CD4-positive, CD25-positive, alpha-beta regulatory T cell (primary cell): ENCODE results near the gene APOA5. TPM values are rescaled to one million over a fixed set of nuclear protein-coding genes. Genes with fewer than 3 reads are reported as not detected.

Experiments
- ATAC-seq, 2 donors: fragments of 150-1000 bp; cut with Tn5 transposase; one replicate each; pipeline ENCODE4 v1.10.0; 2021; ENCODE audit warnings: low read depth in 2 of 2, moderate number of reproducible peaks in 2 of 2, moderate library complexity in 1 of 2
- DNase-seq, 3 donors: peaks; one replicate each; pipeline versions ENCODE4 v3.0.0 to v3.0.0-alpha.2; 2012 to 2022; ENCODE audit warnings: mixed read lengths in 1 of 3
- H3K27ac ChIP-seq: one replicate; pipeline ENCODE4 v1.7.0; 2013; ENCODE audit warnings: mild to moderate bottlenecking, low read length; ENCODE audit not compliant: insufficient read depth, poor library complexity, severe bottlenecking
- H3K27me3 ChIP-seq: one replicate; pipeline ENCODE4 v1.7.0; 2013; ENCODE audit warnings: low read length; ENCODE audit not compliant: control insufficient read depth, insufficient read depth
- H3K36me3 ChIP-seq: one replicate; pipeline ENCODE4 v1.7.0; 2013; ENCODE audit warnings: mild to moderate bottlenecking, low read length, moderate library complexity; ENCODE audit not compliant: control insufficient read depth, insufficient read depth
- H3K4me1 ChIP-seq: 2 replicates; pipeline ENCODE4 v1.7.0; 2013; ENCODE audit warnings: mild to moderate bottlenecking, low read length; ENCODE audit not compliant: insufficient read depth, control insufficient read depth, poor library complexity, severe bottlenecking
- H3K4me3 ChIP-seq: one replicate; pipeline ENCODE4 v1.7.0; 2013; ENCODE audit warnings: low read depth, mild to moderate bottlenecking, low read length, moderate library complexity
- H3K9me3 ChIP-seq, 2 experiments: 1 replicate in 1 of 2; 2 replicates in 1 of 2; pipeline ENCODE4 v1.7.0; 2013; ENCODE audit warnings: low read length in 2 of 2, mild to moderate bottlenecking in 1 of 2, moderate library complexity in 1 of 2; ENCODE audit not compliant: control insufficient read depth in 2 of 2
- H3K27ac Mint-ChIP-seq, 3 donors: one replicate each; pipeline ENCODE4 v1.8.0; 2020 to 2022; ENCODE audit warnings: mild to moderate bottlenecking in 3 of 3, mixed read lengths in 3 of 3, moderate library complexity in 2 of 3
- H3K27me3 Mint-ChIP-seq: one replicate; pipeline ENCODE4 v1.8.0; 2022; ENCODE audit warnings: mild to moderate bottlenecking, mixed read lengths
- H3K36me3 Mint-ChIP-seq: one replicate; pipeline ENCODE4 v1.8.0; 2020; ENCODE audit warnings: mixed read lengths
- H3K4me1 Mint-ChIP-seq, 4 donors: one replicate each; pipeline ENCODE4 v1.8.0; 2020 to 2022; ENCODE audit warnings: mixed read lengths in 4 of 4, mild to moderate bottlenecking in 1 of 4
- H3K4me3 Mint-ChIP-seq, 4 donors: one replicate each; pipeline ENCODE4 v1.8.0; 2020 to 2022; ENCODE audit warnings: mild to moderate bottlenecking in 4 of 4, mixed read lengths in 4 of 4, moderate library complexity in 3 of 4
- H3K9me3 Mint-ChIP-seq, 7 donors: one replicate each; pipeline ENCODE4 v1.8.0; 2020 to 2022; ENCODE audit warnings: mixed read lengths in 7 of 7, mild to moderate bottlenecking in 3 of 7, moderate library complexity in 2 of 7
- polyA plus RNA-seq, 4 donors: library from polyadenylated mRNA; unstranded; fragments of 300-500 nt; fragmentation: Illumina TruSeq; gene quantifications; one replicate each; pipeline ENCODE4 v1.2.3, GENCODE V29; 2021
- total RNA-seq: library from RNA; stranded (reverse); gene quantifications from one replicate; pipeline ENCODE4 v1.2.3, GENCODE V29; 2022

APOA5 gene
- total and polyA plus RNA-seq, 5 donors from 2014 or later = not detected

GRCh38 chr11:116825854-116826750 lies 34.4 kb upstream of the APOA5 start:
- no peak for ATAC-seq
- Mint-ChIP-seq H3K4me1 (no peaks in the 10 kb centered on the region), H3K9me3 (no peaks in the 10 kb centered on the region), H3K27ac (no peak overlapping the region), H3K27me3 (no peaks in the 10 kb centered on the region), H3K36me3 (no peaks in the 10 kb centered on the region), H3K4me3 (no peak overlapping the region)
- H3K4me3 ChIP-seq = no peak overlapping the region
- no peaks in the 10 kb centered on the region for H3K4me1 ChIP-seq
- no peak for DNase-seq
- H3K27me3 ChIP-seq = no peaks in the 10 kb centered on the region
- H3K9me3 ChIP-seq = no peaks in the 10 kb centered on the region
- no peak overlapping the region for H3K27ac ChIP-seq
- no peaks in the 10 kb centered on the region for H3K36me3 ChIP-seq

GRCh38 chr11:116825434-116825833 lies 33.8 kb upstream of the APOA5 start:
- H3K36me3 Mint-ChIP-seq = no peaks in the 10 kb centered on the region
- H3K4me3 Mint-ChIP-seq = no peak overlapping the region
- no peaks in the 10 kb centered on the region for H3K27me3 Mint-ChIP-seq

GRCh38 chr11:116823031-116823843 lies 31.6 kb upstream of the APOA5 start, which contains the start of gene APOA4:
Gene APOA4, minus strand, starts transcription at chr11:116823304. Its CDS starts 113 bp downstream, at chr11:116823191.
- peak within 1 kb of the TSS in 1 of 3 donors; percentile 17 for H3K27ac Mint-ChIP-seq
- H3K9me3 ChIP-seq = no peaks in the 10 kb centered on the region
- no peaks in the 10 kb centered on the region for H3K27me3 ChIP-seq
- H3K4me1 Mint-ChIP-seq = no peaks in the 10 kb centered on the region
- H3K27me3 Mint-ChIP-seq = no peaks in the 10 kb centered on the region
- H3K36me3 ChIP-seq = no peaks in the 10 kb centered on the region
- no peak within 1 kb of the TSS for H3K4me3 ChIP-seq
- no peak within 1 kb of the TSS for H3K27ac ChIP-seq
- H3K9me3 Mint-ChIP-seq = no peaks in the 10 kb centered on the region
- H3K4me1 ChIP-seq = no peaks in the 10 kb centered on the region
- DNase-seq (no peak), ATAC-seq (no peak)
- H3K4me3 Mint-ChIP-seq = no peak within 1 kb of the TSS
- H3K36me3 Mint-ChIP-seq = no peaks in the 10 kb centered on the region

More at GRCh38 chr11:116825434-116825833, 33.8 kb upstream of the APOA5 start:
- Histone ChIP-seq H3K9me3 (no peaks in the 10 kb centered on the region), H3K36me3 (no peaks in the 10 kb centered on the region), H3K4me1 (no peaks in the 10 kb centered on the region), H3K27me3 (no peaks in the 10 kb centered on the region), H3K27ac (no peak overlapping the region), H3K4me3 (no peak overlapping the region)
- H3K27ac Mint-ChIP-seq = no peak overlapping the region
- DNase-seq = no peak
- no peaks in the 10 kb centered on the region for H3K9me3 Mint-ChIP-seq
- no peaks in the 10 kb centered on the region for H3K4me1 Mint-ChIP-seq
- no peak for ATAC-seq

- no peaks in the 10 kb centered on the region for H3K4me1 Mint-ChIP-seq
- H3K27me3 ChIP-seq = no peaks in the 10 kb centered on the region
- no peaks in the 10 kb centered on the region for H3K4me1 ChIP-seq
- no peaks in the 10 kb centered on the region for H3K9me3 ChIP-seq
- H3K9me3 Mint-ChIP-seq = no peaks in the 10 kb centered on the region
- DNase-seq (no peak), ATAC-seq (no peak)
- no peak overlapping the region for H3K27ac Mint-ChIP-seq
- no peak overlapping the region for H3K27ac ChIP-seq
- no peak overlapping the region for H3K4me3 Mint-ChIP-seq
- no peaks in the 10 kb centered on the region for H3K36me3 Mint-ChIP-seq
- H3K36me3 ChIP-seq = no peaks in the 10 kb centered on the region
- H3K27me3 Mint-ChIP-seq = no peaks in the 10 kb centered on the region
- no peak overlapping the region for H3K4me3 ChIP-seq
These were observed 30.9 kb upstream of the APOA5 start for GRCh38 chr11:116822575-116822974.

- no peaks in the 10 kb centered on the region for H3K36me3 Mint-ChIP-seq
These were observed 29.6 kb upstream of the APOA5 start for GRCh38 chr11:116821050-116821918.

GRCh38 chr11:116819049-116819448 lies 27.4 kb upstream of the APOA5 start:
- H3K27ac ChIP-seq = no peak overlapping the region
- no peaks in the 10 kb centered on the region for H3K36me3 Mint-ChIP-seq
- no peaks in the 10 kb centered on the region for H3K27me3 ChIP-seq
- no peak overlapping the region for H3K27ac Mint-ChIP-seq
- ATAC-seq (no peak), DNase-seq (no peak)
- H3K4me3 Mint-ChIP-seq = no peak overlapping the region
- H3K36me3 ChIP-seq = no peaks in the 10 kb centered on the region
- no peaks in the 10 kb centered on the region for H3K9me3 Mint-ChIP-seq
- no peaks in the 10 kb centered on the region for H3K27me3 Mint-ChIP-seq
- no peaks in the 10 kb centered on the region for H3K4me1 ChIP-seq
- H3K4me1 Mint-ChIP-seq = no peaks in the 10 kb centered on the region
- no peaks in the 10 kb centered on the region for H3K9me3 ChIP-seq
- no peak overlapping the region for H3K4me3 ChIP-seq

More at GRCh38 chr11:116821050-116821918, 29.6 kb upstream of the APOA5 start:
- Histone ChIP-seq H3K4me3 (no peak overlapping the region), H3K4me1 (no peaks in the 10 kb centered on the region), H3K27ac (no peak overlapping the region), H3K36me3 (no peaks in the 10 kb centered on the region), H3K27me3 (no peaks in the 10 kb centered on the region), H3K9me3 (no peaks in the 10 kb centered on the region)
- ATAC-seq (no peak), DNase-seq (no peak)
- no peaks in the 10 kb centered on the region for H3K27me3 Mint-ChIP-seq
- no peak overlapping the region for H3K27ac Mint-ChIP-seq
- no peaks in the 10 kb centered on the region for H3K4me1 Mint-ChIP-seq
- H3K4me3 Mint-ChIP-seq = no peak overlapping the region
- H3K9me3 Mint-ChIP-seq = no peaks in the 10 kb centered on the region

- Mint-ChIP-seq H3K4me1 (no peaks in the 10 kb centered on the region), H3K27ac (no peak overlapping the region), H3K27me3 (no peaks in the 10 kb centered on the region), H3K36me3 (no peaks in the 10 kb centered on the region), H3K9me3 (peaks cover 0 to 1% (median 0%) of the 10 kb centered on the region in 7 donors), H3K4me3 (no peak overlapping the region)
- no peaks in the 10 kb centered on the region for H3K4me1 ChIP-seq
- no peaks in the 10 kb centered on the region for H3K36me3 ChIP-seq
- H3K4me3 ChIP-seq = no peak overlapping the region
- ATAC-seq = no peak
- H3K9me3 ChIP-seq = no peaks in the 10 kb centered on the region
- H3K27ac ChIP-seq = no peak overlapping the region
- H3K27me3 ChIP-seq = no peaks in the 10 kb centered on the region
- no peak for DNase-seq
These were observed 22.8 kb upstream of the APOA5 start for GRCh38 chr11:116814502-116814901.
